Upper lobe of right lung (tissue), 1 donor: ENCODE results near the gene SPDYE1. TPM values are rescaled to one million over a fixed set of nuclear protein-coding genes. Genes with fewer than 3 reads are reported as not detected.
A peak's percentile ranks its signal among the peaks of the same experiment; 100 is the strongest.

Experiments
- ATAC-seq: fragments of 200-7000 bp; cut with Tn5 transposase; one replicate; pipeline ENCODE4 v1.9.1; 2020; ENCODE audit warnings: mild to moderate bottlenecking, moderate library complexity
- DNase-seq: peaks from one replicate; pipeline ENCODE4 v3.0.0-alpha.2; 2020
- H3K27ac ChIP-seq: fragments of 200-600 bp; one replicate; pipeline ENCODE4 v1.8.0; 2022
- H3K27me3 ChIP-seq: fragments of 200-600 bp; one replicate; pipeline ENCODE4 v1.8.0; 2022; ENCODE audit warnings: mild to moderate bottlenecking
- H3K36me3 ChIP-seq: fragments of 200-600 bp; one replicate; pipeline ENCODE4 v1.8.0; 2022
- H3K4me1 ChIP-seq: fragments of 200-600 bp; one replicate; pipeline ENCODE4 v1.8.0; 2022
- H3K4me3 ChIP-seq: fragments of 200-600 bp; one replicate; pipeline ENCODE4 v1.8.0; 2022; ENCODE audit warnings: mild to moderate bottlenecking
- H3K9me3 ChIP-seq: fragments of 200-600 bp; one replicate; pipeline ENCODE4 v1.8.0; 2022
- CTCF ChIP-seq: fragments of 200-600 bp; IDR thresholded peaks from one replicate; pipeline ENCODE4 v1.8.0; 2022; ENCODE audit warnings: antibody characterized with exemption
- intact Hi-C: fragments of 100-400 bp; cut with DNase I; formaldehyde crosslinking; loops from one replicate; pipeline ENCODE4 v1.11.0; 2022
- microRNA-seq: library from miRNA; unstranded; fragments of <30 nt; microRNA quantifications from one replicate; pipeline ENCODE4 v1.2.0, GENCODE V29; 2020; ENCODE audit warnings: borderline microRNAs expressed
- total RNA-seq: library from RNA; stranded (reverse); fragmentation: NEBNext Ultra II Directional; extraction: Animal tissue kit (Norgen Biotek cat#: 25700); gene quantifications from one replicate; pipeline ENCODE4 v1.2.1, GENCODE V29; 2021
- donor health status: DM: no; HTN: yes; CAD: no; lungs with severe emphysema.

SPDYE1 gene
- total RNA-seq, 1 donor from 2014 or later = not detected

GRCh38 chr7:44058759-44059218, 61.1 kb downstream of the SPDYE1 start:
- H3K36me3 ChIP-seq = peaks cover 84% of the 10 kb centered on the region
- no peak overlapping the region for H3K4me3 ChIP-seq
- no peaks in the 10 kb centered on the region for H3K4me1 ChIP-seq
- ATAC-seq = no peak
- H3K27ac ChIP-seq = no peak overlapping the region
- no peaks in the 10 kb centered on the region for H3K9me3 ChIP-seq
- DNase-seq = no peak
- TF ChIP-seq CTCF = no peak
- no peaks in the 10 kb centered on the region for H3K27me3 ChIP-seq
- intact Hi-C loops = no loop called here

GRCh38 chr7:44059219-44060090, 61.8 kb downstream of the SPDYE1 start:
- Histone ChIP-seq H3K27me3 (no peaks in the 10 kb centered on the region), H3K9me3 (no peaks in the 10 kb centered on the region), H3K27ac (no peak overlapping the region), H3K36me3 (peaks cover 77% of the 10 kb centered on the region), H3K4me1 (no peaks in the 10 kb centered on the region), H3K4me3 (no peak overlapping the region)
- intact Hi-C loops = no loop called here
- ATAC-seq (no peak), DNase-seq (peak; percentile 53)
- no peak for TF ChIP-seq CTCF

Small RNA genes within 50 kb of the gene (microRNA-seq; reads per million reads assigned to microRNA genes)
- gene MIR6837 = not detected

Other genes starting within 250 kb of the SPDYE1 start
- gene BLVRA, start 239.2 kb upstream of the SPDYE1 start, total RNA-seq = 104 TPM
- gene MRPS24, start 128.4 kb upstream of the SPDYE1 start, total RNA-seq = 61.5 TPM
- gene URGCP, start 91.3 kb upstream of the SPDYE1 start, total RNA-seq = 29.1 TPM
- gene UBE2D4, start 71.5 kb upstream of the SPDYE1 start, total RNA-seq = 27.2 TPM
- 93.7 TPM for gene DBNL, start 46.8 kb downstream of the SPDYE1 start, total RNA-seq
- gene PGAM2, start 67.7 kb downstream of the SPDYE1 start, total RNA-seq = 1.1 TPM
- 26.8 TPM for gene POLM, start 84.6 kb downstream of the SPDYE1 start, total RNA-seq
- 272 TPM for gene AEBP1, start 106.4 kb downstream of the SPDYE1 start, total RNA-seq
- gene POLD2, start 125.7 kb downstream of the SPDYE1 start, total RNA-seq = 60.2 TPM
- gene MYL7, start 143.4 kb downstream of the SPDYE1 start, total RNA-seq = 3.1 TPM
- gene GCK, start 191.5 kb downstream of the SPDYE1 start, total RNA-seq = 0.23 TPM
- gene YKT6, start 203.1 kb downstream of the SPDYE1 start, total RNA-seq = 54.7 TPM